ENCODE measurements around the gene DGKZ. TPM values are rescaled to one million over a fixed set of nuclear protein-coding genes. Genes with fewer than 3 reads are reported as not detected.

DGKZ gene
- total RNA-seq, 1 experiment from 2014 or later, result 190 TPM

DNA sequence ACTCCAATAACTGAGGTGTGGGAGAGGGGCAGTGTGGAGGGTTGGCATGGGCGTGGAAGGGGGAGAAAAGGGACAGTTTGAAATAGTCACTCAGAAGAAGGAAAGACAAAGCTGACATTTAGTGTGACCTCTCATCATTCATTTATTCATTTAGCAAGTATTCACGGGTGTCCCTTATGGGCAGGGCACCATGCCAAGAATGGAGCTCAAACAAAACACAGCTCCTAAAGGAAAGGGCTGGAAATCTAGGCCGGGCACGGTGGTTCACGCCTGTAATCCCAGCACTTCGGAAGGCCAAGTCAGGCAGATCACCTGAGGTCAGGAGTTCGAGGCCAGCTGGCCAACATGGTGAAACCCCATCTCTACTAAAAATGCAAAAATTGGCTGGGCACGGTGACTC, 19.4 kb upstream of the DGKZ start:
- no peak for DNase-seq (ENCODE audit: low spot score)

DNA sequence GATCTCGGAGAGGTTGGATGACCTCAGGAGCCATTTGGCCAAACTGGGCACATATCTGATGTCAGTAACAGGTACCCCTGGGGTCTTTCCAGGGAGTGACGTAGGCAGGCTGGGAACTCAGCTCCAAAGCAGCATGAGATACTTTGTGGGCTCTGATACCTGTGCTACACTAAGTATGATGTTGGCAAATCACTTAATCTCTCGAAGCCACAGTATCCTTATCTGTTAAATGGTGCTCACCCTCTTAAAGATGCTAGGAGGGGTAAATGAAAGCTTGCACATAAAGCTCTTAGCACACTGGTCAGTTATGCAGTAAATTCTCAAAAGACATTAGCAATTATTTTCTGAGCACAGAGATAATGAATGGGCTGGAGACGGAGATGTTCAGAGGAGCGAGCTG, 17.1 kb upstream of the DGKZ start:
- DNase-seq (ENCODE audit: low spot score), result no peak

DNA sequence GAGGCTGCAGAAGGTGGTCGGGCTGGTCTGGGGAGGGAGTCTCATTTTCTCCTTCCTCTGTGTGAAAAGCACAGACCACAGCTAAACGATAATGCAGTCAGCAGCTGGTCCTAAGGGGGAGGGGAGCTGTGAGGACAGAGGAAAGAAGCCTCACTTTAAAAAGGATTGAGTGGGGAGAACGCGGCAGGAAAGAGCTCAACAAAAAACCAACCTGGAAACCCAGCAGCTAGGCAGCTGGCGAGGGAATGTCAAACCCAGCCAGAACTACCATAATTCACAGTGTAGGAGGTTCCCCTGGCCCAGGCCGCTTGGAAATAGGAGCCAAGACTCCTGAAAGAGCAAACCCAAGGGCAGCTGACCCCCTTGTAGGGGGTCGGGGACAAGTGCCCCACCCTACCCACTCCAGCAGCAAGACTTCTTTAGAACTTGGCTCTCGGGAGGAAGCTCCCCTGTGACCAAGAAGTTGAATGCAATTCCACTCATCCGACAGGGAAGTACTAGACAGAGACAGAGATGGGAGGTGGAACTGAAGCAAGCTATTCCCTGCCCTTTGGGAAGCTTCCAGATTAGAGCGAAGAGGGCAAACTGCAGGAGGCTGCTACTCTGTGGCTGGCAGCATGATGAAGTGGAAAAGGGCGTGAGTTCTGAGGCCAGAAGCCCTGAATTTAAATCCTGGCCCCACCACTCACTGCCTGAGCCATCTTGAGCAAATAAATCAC, 16.5 kb upstream of the DGKZ start:
- no peak for DNase-seq (ENCODE audit: low spot score)

DNA sequence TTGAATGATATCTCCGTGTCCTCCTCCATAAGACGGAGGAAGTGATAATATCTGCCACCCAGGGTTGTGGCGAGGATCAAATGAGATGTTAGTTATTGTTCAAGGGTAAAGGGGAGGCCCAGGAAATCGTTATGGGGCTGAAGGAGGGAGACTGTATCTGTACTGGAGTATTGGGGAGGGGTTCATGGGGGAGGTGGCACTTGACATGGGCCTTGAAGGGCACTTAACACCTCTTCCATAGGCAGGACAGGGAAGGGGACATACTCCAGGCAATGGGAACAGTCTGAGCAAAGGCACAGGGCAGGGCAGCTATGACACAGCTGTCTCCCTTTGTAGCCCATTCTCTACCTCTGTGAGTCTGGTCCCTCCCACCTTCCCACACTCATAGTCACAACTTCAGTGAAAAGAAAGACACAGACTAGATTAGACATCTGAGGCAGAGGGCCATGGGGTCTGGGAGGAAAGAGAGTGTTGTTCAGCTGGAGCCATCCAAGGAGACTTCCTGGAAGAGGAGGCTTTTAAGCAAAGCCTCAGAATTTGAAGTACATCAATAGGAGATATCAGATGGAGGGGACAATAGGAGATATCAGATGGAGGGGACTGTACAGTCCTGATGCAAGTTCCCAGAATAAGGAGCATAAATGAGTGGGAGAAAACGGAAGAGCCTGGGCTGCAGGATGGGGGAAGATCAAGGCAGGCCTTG, 15.8 kb upstream of the DGKZ start:
- DNase-seq (ENCODE audit: low spot score), result no peak

DNA sequence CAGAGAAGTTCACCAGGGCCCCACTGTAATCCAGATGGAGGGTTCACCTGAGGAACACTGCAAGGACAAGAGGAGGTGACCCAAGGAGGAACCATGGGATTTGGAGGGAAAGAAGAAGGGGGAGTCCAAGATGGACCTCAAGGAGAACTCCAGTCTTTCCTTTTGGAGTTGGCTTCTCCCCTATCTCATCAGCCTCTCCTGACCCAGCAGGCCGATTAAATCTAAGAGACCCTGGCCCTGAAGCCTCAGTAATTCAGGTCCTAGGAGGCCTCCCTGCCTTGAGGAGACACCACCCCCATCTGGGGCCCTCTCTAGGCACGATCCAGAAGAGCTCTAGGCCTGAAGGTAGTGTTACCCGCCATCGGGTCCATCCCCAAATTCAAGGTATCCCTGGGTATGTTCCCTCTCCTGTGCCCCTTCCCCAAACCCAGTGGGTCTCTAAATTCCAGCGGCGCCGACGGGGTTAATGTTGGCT, 15.1 kb upstream of the DGKZ start:
- no peak for DNase-seq (ENCODE audit: low spot score)

DNA sequence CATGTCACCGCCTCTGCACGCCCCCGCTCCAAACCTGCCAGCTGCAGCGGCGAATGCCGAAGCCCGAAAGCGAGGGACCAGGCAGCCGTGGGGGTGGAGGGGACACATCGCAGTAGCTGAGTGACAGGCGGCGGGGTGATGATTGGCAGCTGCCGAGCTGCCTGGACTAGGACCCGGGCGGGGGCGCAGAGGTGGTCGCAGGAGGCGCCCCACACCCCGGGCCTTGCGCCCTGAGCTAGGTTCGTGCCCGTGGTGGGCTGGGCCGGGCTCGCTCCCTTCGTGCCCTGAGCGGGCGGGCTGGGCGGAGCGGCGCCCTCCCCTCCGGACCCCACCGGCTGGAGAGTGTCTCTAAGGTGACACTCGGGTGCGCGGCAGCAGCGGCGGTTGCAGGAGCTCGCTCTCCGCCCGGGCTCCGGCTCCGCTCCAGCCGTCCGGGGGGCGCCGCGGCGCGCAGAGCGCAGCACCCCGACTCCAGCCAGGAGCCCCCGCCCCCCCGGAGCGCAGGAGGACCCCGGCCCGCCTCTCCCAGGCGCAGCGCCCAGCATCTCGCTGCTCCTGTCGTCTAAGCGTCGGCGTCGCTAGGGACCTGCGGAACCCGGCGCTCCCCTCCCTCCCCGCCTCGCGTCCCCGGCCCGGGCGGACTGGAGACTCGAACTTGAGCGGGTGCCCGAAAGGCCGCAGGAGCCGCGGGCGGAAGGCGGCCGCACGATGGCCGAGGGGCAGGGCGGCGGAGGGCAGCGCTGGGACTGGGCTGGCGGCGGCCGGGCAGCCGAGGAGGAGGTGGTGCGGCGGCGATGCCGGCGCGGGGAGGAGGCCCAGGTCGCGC, 14.5 kb upstream of the DGKZ start:
- no peak for DNase-seq (ENCODE audit: low spot score)

DNA sequence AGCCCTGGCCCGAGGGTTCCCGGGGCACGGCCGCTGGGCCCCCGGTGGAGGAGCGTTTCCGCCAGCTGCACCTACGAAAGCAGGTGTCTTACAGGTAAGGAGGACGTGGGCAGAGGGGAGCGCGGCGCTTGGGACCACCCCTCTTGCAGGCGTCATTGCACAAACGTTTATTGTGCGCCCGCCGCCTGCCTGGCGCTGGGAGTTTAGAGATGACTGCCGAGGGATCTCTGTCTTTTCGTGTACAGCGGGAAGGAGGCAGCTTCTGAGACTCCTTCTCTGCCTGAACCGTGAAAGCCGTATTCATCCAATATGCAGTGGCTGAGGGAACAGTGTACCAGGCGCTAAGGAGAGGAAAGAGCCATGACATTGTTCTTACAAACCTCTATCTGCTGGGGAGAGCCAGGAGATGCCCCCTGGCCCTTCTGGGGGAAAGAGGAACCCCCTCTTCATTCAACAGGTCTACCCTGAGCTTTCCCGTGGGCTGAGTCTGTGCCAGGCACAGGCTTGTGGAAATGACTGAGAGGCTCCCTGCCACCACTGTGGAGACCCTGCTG, 13.8 kb upstream of the DGKZ start:
- no peak for DNase-seq (ENCODE audit: low spot score)

DNA sequence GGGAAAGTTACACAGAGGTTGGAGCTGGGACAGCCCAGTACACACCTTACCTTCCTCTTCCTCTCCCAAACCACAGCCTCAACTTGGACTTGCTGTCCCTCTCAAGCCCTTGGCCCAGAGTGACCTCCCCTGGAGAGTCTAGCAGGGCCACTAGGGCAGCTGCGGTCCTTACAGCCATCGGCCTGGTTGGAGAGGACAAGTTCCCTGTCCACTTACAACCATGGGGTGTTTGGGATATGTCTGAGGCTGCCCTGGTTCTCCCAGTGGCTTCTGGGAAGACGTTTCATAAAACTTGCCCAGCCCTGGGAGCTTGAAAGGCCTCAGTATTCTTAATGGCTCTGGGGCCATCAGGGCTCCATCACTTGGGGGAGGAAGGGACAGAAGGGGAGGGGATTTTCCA, 13.1 kb upstream of the DGKZ start:
- no peak for DNase-seq (ENCODE audit: low spot score)

DNA sequence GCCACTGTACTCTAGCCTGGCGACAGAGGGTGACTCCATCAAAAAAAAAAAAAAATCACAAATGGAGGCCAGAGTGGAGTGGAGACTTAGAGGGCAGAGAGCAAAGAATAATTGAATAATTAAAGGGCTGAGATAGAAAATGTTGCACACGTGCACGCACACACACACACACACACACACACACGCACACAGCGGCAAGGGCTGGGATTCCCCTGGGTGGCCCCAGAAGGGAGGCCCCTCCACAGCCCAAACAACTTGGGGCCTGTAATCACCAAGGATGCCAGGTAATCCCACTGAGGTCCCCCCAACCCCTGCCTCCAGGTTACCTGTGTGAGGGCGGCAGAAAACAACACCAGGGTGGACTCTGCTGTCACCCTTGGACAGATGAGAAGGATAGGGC, 12.0 kb upstream of the DGKZ start:
- no peak for DNase-seq (ENCODE audit: low spot score)

DNA sequence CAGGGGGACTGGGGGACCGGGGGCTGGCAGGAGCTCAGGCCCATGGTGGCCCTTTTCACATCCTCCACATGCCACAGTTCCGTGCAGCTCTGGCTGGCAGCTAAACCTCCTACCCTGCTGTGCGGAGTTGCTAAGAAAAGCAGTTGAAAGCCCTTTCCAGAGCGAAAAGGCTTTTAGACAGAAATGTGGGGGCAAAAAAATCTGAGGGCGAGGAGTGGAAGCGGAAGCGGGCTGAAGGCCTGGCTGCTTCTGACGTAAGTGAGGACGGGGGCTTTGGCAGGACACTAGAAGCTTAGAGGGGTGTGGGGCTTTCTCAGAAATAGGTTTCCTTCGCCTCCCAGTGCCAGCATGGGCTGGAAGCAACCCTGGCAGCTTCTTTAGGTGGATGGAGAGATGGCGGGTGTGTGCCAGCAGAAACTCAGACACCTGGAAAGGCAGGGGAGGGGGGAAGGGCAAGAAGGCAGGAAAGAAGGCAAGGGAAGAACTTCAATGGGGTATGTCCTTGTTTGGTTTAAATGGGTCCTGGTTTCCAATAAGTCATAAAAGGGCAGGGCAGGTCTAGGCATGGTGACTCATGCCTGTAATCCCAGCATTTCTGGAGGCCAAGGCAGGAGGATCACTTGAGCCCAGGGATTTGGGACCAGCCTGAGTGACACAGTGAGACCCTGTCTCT, 11.2 kb upstream of the DGKZ start:
- no peak for DNase-seq (ENCODE audit: low spot score)

DNA sequence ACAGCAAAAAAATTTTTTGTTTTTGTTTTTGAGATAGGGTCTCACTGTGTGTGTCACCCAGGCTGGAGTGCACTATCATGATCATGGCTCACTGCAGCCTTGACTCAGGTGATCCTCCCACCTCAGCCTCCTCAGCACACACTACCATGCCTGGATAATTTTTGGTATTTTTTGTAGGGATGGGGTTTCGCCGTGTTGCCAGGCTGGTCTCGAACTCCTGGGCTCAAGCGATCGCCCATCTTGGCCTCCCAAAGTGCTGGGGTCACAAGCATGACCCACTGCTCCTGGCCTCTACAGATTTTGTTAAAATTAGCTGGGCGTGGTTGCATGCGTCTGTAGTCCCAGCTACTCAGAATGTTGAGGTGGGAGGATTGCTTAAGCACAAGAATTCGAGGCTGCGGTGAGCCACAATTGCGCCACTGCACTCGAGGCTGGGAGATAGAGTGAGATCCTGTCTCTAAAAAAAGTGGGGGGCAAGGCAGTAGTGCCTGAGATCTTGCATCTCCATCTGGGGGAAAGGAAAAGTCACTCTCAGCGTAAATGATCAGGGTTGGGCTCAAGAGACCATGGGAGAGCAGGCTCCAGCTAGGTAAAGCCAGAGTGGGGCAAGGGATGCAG, 10.6 kb upstream of the DGKZ start:
- DNase-seq (ENCODE audit: low spot score), result no peak

DNA sequence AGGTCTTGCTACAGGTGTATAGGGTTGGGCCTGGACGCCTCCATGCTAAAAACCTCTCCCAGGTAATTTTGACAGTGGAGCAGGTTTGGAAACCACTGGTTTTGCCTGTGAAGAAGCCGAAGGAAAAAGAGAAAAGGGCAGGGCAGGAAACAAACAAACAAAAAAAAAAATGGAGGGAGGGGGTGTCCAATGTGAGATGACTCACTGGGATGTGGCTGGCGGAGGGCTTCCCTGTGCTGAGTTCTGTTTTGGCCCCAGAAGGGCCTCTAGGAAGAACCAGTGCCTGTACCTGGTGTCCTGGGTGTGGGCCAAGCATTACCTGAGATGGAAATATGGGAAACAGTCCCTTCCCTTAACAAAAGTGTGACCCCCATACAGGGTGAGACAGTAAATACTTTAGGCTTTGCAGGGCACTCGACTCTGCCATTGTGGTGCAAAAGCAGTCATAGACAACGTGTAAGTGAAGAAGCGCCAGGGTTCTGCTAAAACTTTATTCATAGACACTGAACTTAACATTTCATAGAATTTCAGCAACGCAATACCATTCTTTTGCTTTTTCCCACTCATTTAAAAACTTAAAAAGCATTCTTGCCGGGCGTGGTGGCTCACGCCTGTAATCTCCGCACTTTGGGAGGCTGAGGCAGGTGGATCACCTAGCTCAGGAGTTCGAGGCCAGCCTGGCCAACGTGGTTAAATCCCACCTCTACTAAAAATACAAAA, 9.5 kb upstream of the DGKZ start:
- DNase-seq (ENCODE audit: low spot score), result no peak

DNA sequence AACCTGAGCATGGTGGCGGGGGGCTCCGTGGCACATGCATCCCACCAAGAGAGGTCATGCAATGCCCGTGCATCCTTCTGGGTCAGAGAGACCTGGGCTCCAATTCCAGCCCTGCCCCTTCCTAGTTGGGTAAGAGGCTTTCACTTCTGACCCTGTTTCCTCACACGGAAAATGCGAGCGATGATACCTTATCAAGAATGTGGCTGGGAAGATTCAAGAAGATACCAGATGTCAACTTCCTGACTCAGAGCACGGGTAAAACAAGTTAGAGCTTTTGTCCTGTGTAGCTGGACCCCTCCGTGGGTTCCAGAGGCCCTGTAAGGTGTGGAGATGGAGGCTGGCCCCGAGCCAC, 8.7 kb upstream of the DGKZ start:
- no peak for DNase-seq (ENCODE audit: low spot score)

DNA sequence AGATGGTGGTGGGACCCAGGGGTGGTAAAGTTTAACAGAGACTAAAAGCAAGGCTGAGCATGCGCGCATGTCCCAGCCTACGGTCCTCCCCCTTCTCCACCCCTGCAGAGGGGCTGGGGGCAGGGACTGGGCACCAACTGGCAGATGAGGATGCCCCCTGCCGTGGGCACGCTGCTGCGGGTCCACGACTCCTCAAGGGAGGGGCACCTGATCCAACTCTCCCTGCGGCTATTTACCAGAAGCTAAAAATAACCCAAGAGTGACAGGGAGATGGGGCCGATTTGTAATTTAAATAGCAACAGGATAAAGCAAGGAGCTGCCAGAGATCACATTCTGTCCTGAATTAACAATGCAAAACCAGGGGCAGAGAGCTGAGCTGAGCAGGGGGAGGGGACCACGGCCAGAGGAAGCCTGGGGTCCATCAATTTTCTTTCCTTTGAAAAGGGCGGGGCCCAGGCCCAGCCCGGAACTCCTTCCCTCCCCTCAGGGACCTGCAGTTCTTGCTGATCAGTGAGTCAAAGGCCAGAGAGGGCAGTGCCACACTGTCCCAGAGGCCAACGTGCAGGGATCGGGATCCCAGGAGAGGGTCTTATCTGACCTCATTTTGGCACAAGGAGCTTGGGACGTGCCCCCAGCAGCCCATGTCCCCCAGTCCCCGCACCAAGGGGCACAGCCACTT, 8.1 kb upstream of the DGKZ start:
- DNase-seq (ENCODE audit: low spot score), result no peak

DNA sequence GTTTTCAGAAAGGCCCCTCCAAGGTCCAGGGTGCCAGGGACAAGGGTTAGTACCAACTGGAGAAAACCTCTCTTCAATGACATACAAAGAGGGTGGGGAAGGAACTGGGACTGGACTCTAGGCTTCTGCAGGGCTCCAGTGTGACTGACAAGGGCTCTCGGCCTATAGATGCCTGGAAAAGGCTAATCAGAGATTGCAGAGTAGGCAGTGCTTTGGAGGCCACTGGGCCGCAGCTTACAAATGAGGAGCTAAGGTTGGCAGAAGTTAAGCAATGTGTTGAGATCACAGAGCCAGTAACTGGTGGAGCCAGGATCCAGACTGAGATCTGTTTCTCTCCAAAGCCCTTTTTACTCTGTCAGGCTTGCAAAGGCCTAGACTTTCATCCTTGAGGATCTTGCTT, 7.4 kb upstream of the DGKZ start:
- DNase-seq (ENCODE audit: low spot score), result no peak

DNA sequence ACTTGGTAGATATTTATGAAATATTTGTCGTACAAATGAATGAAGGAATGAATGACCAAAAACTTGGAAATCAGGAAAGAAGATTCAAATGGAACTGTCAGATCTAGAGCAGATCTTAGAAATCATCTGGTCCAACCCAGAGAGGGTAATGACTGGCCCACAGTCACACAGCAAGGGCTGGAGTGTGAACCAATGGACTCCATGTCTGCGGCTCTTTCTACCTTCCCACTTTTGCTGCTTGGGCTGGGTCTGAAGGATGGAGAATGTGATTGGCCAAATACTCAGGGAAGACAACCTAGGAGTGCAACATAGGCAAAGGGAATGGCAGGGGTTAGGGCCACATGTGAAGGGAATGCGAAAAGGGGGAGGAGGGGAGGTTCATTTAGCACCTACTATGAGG, 5.8 kb upstream of the DGKZ start:
- no peak for DNase-seq (ENCODE audit: low spot score)

DNA sequence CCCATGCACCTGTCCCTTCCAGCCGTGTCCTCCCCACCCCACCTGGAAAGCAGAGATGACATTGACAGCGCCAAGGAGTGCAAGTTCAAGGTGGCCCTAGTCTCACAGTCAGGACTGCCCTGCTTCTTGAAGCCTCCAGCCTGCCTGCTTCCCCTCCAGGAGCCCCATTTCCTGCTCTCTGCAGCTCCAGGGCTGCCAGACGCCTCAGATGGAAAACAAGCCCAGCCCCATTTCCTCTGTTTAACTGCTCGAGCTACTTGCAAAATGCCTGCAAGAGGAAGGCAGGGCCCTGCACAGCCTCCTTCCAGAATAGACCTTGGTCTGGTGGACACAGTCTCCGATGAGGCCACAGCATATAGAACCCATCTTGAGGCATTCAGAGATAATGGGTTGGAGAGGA, 5.0 kb upstream of the DGKZ start:
- DNase-seq (ENCODE audit: low spot score), result no peak

DNA sequence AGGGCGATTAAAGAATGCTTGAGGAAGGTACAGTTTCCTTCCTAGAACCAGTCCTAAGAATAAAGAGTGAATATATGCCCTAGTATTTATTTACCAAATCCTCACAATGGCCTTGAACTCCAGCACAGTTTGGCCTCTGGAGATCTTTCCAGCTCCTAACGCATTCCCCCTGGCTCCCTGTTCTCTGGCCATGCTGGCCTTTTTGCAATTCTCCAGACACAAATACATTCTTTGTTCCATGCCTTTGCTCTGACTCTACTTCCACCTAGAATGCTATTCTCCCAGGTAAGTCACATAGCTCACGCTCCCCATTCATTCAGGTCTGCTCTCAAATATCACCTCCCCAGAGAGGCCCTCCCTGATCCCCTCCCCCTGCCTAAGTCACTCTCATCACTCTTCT, 3.7 kb upstream of the DGKZ start:
- no peak for DNase-seq (ENCODE audit: low spot score)

DNA sequence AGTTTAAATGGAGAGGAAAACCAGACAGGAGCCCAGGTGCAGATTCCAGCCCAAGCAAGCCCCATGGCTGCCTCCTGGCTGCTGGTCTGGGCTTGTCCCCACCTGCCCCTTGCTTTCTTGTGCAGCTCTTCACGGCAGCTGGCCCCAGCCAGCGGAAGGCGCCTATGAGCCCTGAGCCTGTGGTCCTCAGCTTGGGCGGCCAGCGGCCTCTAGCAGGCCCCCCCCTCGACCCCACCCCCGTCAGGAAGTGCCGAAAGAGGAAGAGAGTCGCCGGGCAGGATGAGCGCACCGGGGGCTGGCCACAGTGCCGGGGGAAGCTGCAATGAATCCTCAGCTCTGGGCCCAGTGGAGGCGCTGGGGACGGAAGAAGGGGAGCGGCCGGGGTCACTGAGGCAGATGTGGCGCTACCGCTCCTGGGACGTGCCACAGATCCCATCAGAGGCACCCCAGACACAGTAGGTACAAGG, 2.1 kb upstream of the DGKZ start:
- DNase-seq (ENCODE audit: low spot score), result no peak
